ENCODE data around the gene DNMT3L.
A peak's percentile ranks its signal among the peaks of the same experiment; 100 is the strongest.
"Not testable (repeated sequence)": the region's sequence is repeated elsewhere in the genome, so short reads cannot be mapped to it uniquely, and the experiment has no call there.

Gene DNMT3L

GRCh38 chr21:44261675-44262295 lies at the start of gene DNMT3L:
Gene DNMT3L (minus strand): TSS chr21:44261897. CDS start chr21:44261259, 638 bp downstream.
- no peak for DNase-seq (ENCODE audit: low read depth)

- no peak for DNase-seq (ENCODE audit: low read depth)
Observed at GRCh38 chr21:44310628-44311507, 49.2 kb upstream of the DNMT3L start.

GRCh38 chr21:44306936-44307704 lies 45.4 kb upstream of the DNMT3L start:
- DNase-seq (ENCODE audit: low read depth), result no peak

GRCh38 chr21:44305691-44306090 lies 44.0 kb upstream of the DNMT3L start:
- no peak for DNase-seq (ENCODE audit: low read depth)

GRCh38 chr21:44304877-44305293 lies 43.2 kb upstream of the DNMT3L start:
- DNase-seq (ENCODE audit: low read depth), result no peak

- no peak for DNase-seq (ENCODE audit: low read depth)
Observed at GRCh38 chr21:44304011-44304616, 42.4 kb upstream of the DNMT3L start.

GRCh38 chr21:44303490-44303981 lies 41.8 kb upstream of the DNMT3L start:
- no peak for DNase-seq (ENCODE audit: low read depth)

GRCh38 chr21:44302573-44303401 lies 41.1 kb upstream of the DNMT3L start:
- not testable (repeated sequence) for DNase-seq (ENCODE audit: low read depth)

GRCh38 chr21:44301961-44302406 lies 40.3 kb upstream of the DNMT3L start:
- DNase-seq (ENCODE audit: low read depth), result no peak

- DNase-seq (ENCODE audit: low read depth), result no peak
Observed at GRCh38 chr21:44301141-44301540, 39.4 kb upstream of the DNMT3L start.

- DNase-seq (ENCODE audit: low read depth), result no peak
Observed at GRCh38 chr21:44300262-44300959, 38.7 kb upstream of the DNMT3L start.

- no peak for DNase-seq (ENCODE audit: low read depth)
Observed at GRCh38 chr21:44299458-44300261, 38.0 kb upstream of the DNMT3L start, which contains the start of gene PFKL. Gene PFKL (plus strand): TSS chr21:44300053. CDS start chr21:44300106, 53 bp downstream.

GRCh38 chr21:44299085-44299457 lies 37.4 kb upstream of the DNMT3L start:
- DNase-seq (ENCODE audit: low read depth), result no peak

- no peak for DNase-seq (ENCODE audit: low read depth)
Observed at GRCh38 chr21:44298301-44298700, 36.6 kb upstream of the DNMT3L start.

GRCh38 chr21:44297525-44298290 lies 36.0 kb upstream of the DNMT3L start:
- DNase-seq (ENCODE audit: low read depth), result peak; percentile 69

GRCh38 chr21:44296916-44297315 lies 35.2 kb upstream of the DNMT3L start:
- DNase-seq (ENCODE audit: low read depth), result no peak

GRCh38 chr21:44296103-44296519 lies 34.4 kb upstream of the DNMT3L start:
- DNase-seq (ENCODE audit: low read depth), result no peak

- DNase-seq (ENCODE audit: low read depth), result no peak
Observed at GRCh38 chr21:44295646-44296045, 33.9 kb upstream of the DNMT3L start.

- DNase-seq (ENCODE audit: low read depth), result no peak
Observed at GRCh38 chr21:44295163-44295573, 33.5 kb upstream of the DNMT3L start.

Measured in stromal cell of bone marrow (primary cell).